ENCODE results near the gene TMC3.

DNA sequence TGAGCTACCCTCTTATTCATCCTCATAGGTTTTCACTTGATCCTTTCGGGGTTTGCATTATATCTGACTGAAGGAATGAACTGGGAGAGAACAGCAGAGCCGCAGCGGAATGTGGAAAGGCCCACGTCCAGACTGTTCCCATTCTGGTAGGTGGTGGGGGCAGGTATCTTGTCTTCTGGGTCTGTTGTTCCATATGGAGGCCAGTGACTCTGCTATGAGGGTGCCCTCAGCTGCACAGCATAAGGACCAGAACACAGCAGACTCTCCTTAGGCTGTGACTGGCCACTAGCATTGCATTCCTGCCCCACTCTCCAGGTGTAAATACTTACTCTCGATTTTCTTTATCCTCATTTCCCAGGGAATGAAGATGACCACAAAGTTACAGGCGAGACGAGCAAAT, 12.1 kb downstream of the TMC3 start:
- TF ChIP-seq, protein P1, sequence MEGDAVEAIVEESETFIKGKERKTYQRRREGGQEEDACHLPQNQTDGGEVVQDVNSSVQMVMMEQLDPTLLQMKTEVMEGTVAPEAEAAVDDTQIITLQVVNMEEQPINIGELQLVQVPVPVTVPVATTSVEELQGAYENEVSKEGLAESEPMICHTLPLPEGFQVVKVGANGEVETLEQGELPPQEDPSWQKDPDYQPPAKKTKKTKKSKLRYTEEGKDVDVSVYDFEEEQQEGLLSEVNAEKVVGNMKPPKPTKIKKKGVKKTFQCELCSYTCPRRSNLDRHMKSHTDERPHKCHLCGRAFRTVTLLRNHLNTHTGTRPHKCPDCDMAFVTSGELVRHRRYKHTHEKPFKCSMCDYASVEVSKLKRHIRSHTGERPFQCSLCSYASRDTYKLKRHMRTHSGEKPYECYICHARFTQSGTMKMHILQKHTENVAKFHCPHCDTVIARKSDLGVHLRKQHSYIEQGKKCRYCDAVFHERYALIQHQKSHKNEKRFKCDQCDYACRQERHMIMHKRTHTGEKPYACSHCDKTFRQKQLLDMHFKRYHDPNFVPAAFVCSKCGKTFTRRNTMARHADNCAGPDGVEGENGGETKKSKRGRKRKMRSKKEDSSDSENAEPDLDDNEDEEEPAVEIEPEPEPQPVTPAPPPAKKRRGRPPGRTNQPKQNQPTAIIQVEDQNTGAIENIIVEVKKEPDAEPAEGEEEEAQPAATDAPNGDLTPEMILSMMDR (IDR thresholded peaks at IDR 0.05), result no peak
- TF ChIP-seq POLR2A (IDR thresholded peaks at IDR 0.05) (no peak), EP300 (IDR thresholded peaks at IDR 0.05) (no peak), POLR2AphosphoS5 (IDR thresholded peaks at IDR 0.05) (no peak)
